OCI-LY3 (cell line): Measurements from ENCODE around the gene UBAP1.
"Not testable (repeated sequence)": the region's sequence is repeated elsewhere in the genome, so short reads cannot be mapped to it uniquely, and the experiment has no call there.

ENCODE experiments used
- H2AFZ ChIP-seq: fragments of 200-600, 300-600 bp; shearing (Covaris generic); 2 replicates; pipeline ENCODE4 v1.6.0; 2014; ENCODE audit warnings: antibody characterized with exemption, low read depth, low read length
- H3K27ac ChIP-seq: fragments of 200-600, 300-600 bp; sonication (generic); 2 replicates; pipeline ENCODE4 v1.5.1; 2014; ENCODE audit warnings: mild to moderate bottlenecking, low read length, moderate library complexity, mixed read lengths
- H3K27me3 ChIP-seq: fragments of 200-600, 300-600 bp; sonication (generic); 2 replicates; pipeline ENCODE4 v1.6.1; 2014; ENCODE audit warnings: low read depth, low read length, mixed read lengths
- H3K36me3 ChIP-seq: fragments of 200-600, 300-600 bp; sonication (generic); replicated peaks from 2 replicates; pipeline ENCODE3; 2014; ENCODE audit warnings: low read depth, low read length, mixed read lengths
- H3K4me1 ChIP-seq: fragments of 300-600, 200-600 bp; sonication (generic); 2 replicates; pipeline ENCODE4 v1.6.1; 2014; ENCODE audit warnings: low read length, mixed read lengths
- H3K4me2 ChIP-seq: fragments of 200-600, 300-600 bp; sonication (generic); 2 replicates; pipeline ENCODE4 v1.6.1; 2014; ENCODE audit warnings: low read length, mixed read lengths
- H3K4me3 ChIP-seq: fragments of 300-600, 200-600 bp; sonication (generic); 2 replicates; pipeline ENCODE4 v1.5.1; 2014; ENCODE audit warnings: antibody characterized with exemption, mild to moderate bottlenecking, low read length, moderate library complexity
- H3K79me2 ChIP-seq: fragments of 300-600, 200-600 bp; shearing (Covaris generic); 2 replicates; pipeline ENCODE4 v1.6.1; 2014; ENCODE audit warnings: mild to moderate bottlenecking, low read length, mixed read lengths
- H3K9ac ChIP-seq: fragments of 300-600, 200-600 bp; shearing (Covaris generic); 2 replicates; pipeline ENCODE4 v1.6.0; 2014; ENCODE audit warnings: mild to moderate bottlenecking, low read length, moderate library complexity
- H3K9me3 ChIP-seq: fragments of 200-600, 300-600 bp; shearing (Covaris generic); 2 replicates; pipeline ENCODE4 v1.6.1; 2014; ENCODE audit warnings: low read length, mixed read lengths; ENCODE audit not compliant: insufficient read depth
- H4K20me1 ChIP-seq: fragments of 200-600, 300-600 bp; sonication (generic); 2 replicates; pipeline ENCODE4 v1.6.1; 2016; ENCODE audit warnings: low read length, mixed read lengths; ENCODE audit not compliant: insufficient read depth
- CTCF ChIP-seq: fragments of 200-600, 300-600 bp; sonication (generic); IDR thresholded peaks from 2 replicates; pipeline ENCODE4 v1.5.1; 2014; ENCODE audit warnings: antibody characterized with exemption, low read length, low read depth
- EZH2phosphoT487 ChIP-seq: fragments of 200-600 bp; shearing (Covaris generic); IDR thresholded peaks from 2 replicates; pipeline ENCODE4 v1.6.1; 2018; ENCODE audit warnings: antibody characterized with exemption, mixed run types, low read depth

Gene UBAP1

GRCh38 chr9:34218446-34218845, 39.6 kb downstream of the UBAP1 start:
- no peak overlapping the region for H3K4me3 ChIP-seq
- no peak for TF ChIP-seq CTCF
- no peak for TF ChIP-seq EZH2phosphoT487
- peaks cover 8% of the 10 kb centered on the region; the same call in 1 of the 2 replicates for H3K79me2 ChIP-seq
- H2AFZ ChIP-seq = no peak overlapping the region
- H3K4me2 ChIP-seq = no peak overlapping the region
- no peaks in the 10 kb centered on the region for H3K4me1 ChIP-seq
- H3K36me3 ChIP-seq = no peaks in the 10 kb centered on the region
- peaks cover 30% of the 10 kb centered on the region for H4K20me1 ChIP-seq
- H3K27ac ChIP-seq = no peak overlapping the region
- no peaks in the 10 kb centered on the region for H3K27me3 ChIP-seq
- H3K9me3 ChIP-seq = no peaks in the 10 kb centered on the region
- no peak overlapping the region for H3K9ac ChIP-seq

- TF ChIP-seq CTCF = no peak
- Histone ChIP-seq H3K36me3 (no peaks in the 10 kb centered on the region), H3K27ac (no peak overlapping the region), H3K4me3 (no peak overlapping the region), H2AFZ (no peak overlapping the region), H3K27me3 (no peaks in the 10 kb centered on the region), H4K20me1 (peaks cover 32% of the 10 kb centered on the region), H3K79me2 (peaks cover 10% of the 10 kb centered on the region; the same call in 1 of the 2 replicates), H3K9ac (no peak overlapping the region), H3K9me3 (no peaks in the 10 kb centered on the region), H3K4me2 (no peak overlapping the region), H3K4me1 (no peaks in the 10 kb centered on the region)
These were observed 40.6 kb downstream of the UBAP1 start for GRCh38 chr9:34219421-34219820.

GRCh38 chr9:34220218-34220617, 41.4 kb downstream of the UBAP1 start:
- H3K36me3 ChIP-seq = no peaks in the 10 kb centered on the region
- H3K9me3 ChIP-seq = no peaks in the 10 kb centered on the region
- H3K27me3 ChIP-seq = no peaks in the 10 kb centered on the region
- H3K9ac ChIP-seq = no peak overlapping the region
- H3K27ac ChIP-seq = no peak overlapping the region
- H3K79me2 ChIP-seq = peaks cover 17% of the 10 kb centered on the region; the same call in 1 of the 2 replicates
- H4K20me1 ChIP-seq = peaks cover 32% of the 10 kb centered on the region; the same call in 1 of the 2 replicates
- H3K4me2 ChIP-seq = no peak overlapping the region
- TF ChIP-seq CTCF = no peak
- no peaks in the 10 kb centered on the region for H3K4me1 ChIP-seq
- no peak overlapping the region for H2AFZ ChIP-seq
- no peak overlapping the region for H3K4me3 ChIP-seq

GRCh38 chr9:34224349-34224748, 45.5 kb downstream of the UBAP1 start:
- TF ChIP-seq CTCF (no peak), EZH2phosphoT487 (no peak)
- Histone ChIP-seq H3K9ac (no peak overlapping the region), H3K79me2 (peaks cover 16% of the 10 kb centered on the region), H3K4me3 (no peak overlapping the region), H3K4me1 (no peaks in the 10 kb centered on the region), H3K9me3 (no peaks in the 10 kb centered on the region), H3K27ac (no peak overlapping the region), H4K20me1 (peaks cover 26% of the 10 kb centered on the region; the same call in 1 of the 2 replicates), H3K27me3 (no peaks in the 10 kb centered on the region), H3K36me3 (no peaks in the 10 kb centered on the region), H3K4me2 (no peak overlapping the region), H2AFZ (no peak overlapping the region)

GRCh38 chr9:34226144-34226760, 47.4 kb downstream of the UBAP1 start:
- H2AFZ ChIP-seq, H3K9ac ChIP-seq, H3K9me3 ChIP-seq, H3K27me3 ChIP-seq, H3K4me2 ChIP-seq, H3K4me3 ChIP-seq, H3K27ac ChIP-seq, H3K4me1 ChIP-seq, H3K36me3 ChIP-seq: not testable (repeated sequence)
- peaks cover 17% of the 10 kb centered on the region; the same call in 1 of the 2 replicates for H4K20me1 ChIP-seq
- peaks cover 16% of the 10 kb centered on the region for H3K79me2 ChIP-seq
